K562 (cell line): ENCODE results near the gene WDR13. TPM values are rescaled to one million over a fixed set of nuclear protein-coding genes. Genes with fewer than 3 reads are reported as not detected.

ENCODE experiments used
- CEBPB ChIP-seq: fragments of 450-650 bp; IDR thresholded peaks from 2 replicates; pipeline ENCODE4 v1.6.1; 2016; ENCODE audit warnings: missing genetic modification characterization, missing compliant biosample characterization
- DMBX1 ChIP-seq: fragments of 250-450 bp; sonication (Bioruptor Pico); IDR thresholded peaks from 2 replicates; pipeline ENCODE4 v1.8.0; 2022; ENCODE audit warnings: inconsistent platforms, mild to moderate bottlenecking, moderate library complexity, borderline replicate concordance
- ETS2 ChIP-seq: IDR thresholded peaks from 2 replicates; pipeline ENCODE4 v1.6.1; 2016; ENCODE audit warnings: borderline replicate concordance, missing genetic modification characterization, mild to moderate bottlenecking, moderate library complexity, missing compliant biosample characterization; ENCODE audit not compliant: poor library complexity, severe bottlenecking
- GABPB1 ChIP-seq: sonication (generic); formaldehyde crosslinking; IDR thresholded peaks from 2 replicates; pipeline ENCODE4 v1.8.0; 2022; ENCODE audit warnings: mild to moderate bottlenecking, missing genetic modification reagents
- GTF2F1 ChIP-seq: IDR thresholded peaks from 2 replicates; pipeline ENCODE4 v1.6.1; 2011; ENCODE audit warnings: low read depth, low read length, improper control_type of control experiment
- HMGN3 ChIP-seq: IDR thresholded peaks from 2 replicates; pipeline ENCODE4 v1.6.1; 2011; ENCODE audit warnings: borderline replicate concordance, low read depth, mild to moderate bottlenecking, mixed read lengths, low read length; ENCODE audit not compliant: insufficient read length; ENCODE audit errors: extremely low read depth
- NRF1 ChIP-seq, 2 experiments: fragments of 450-650 bp; IDR thresholded peaks in 1 of 2; conservative IDR thresholded peaks in 1 of 2; 2 replicates each; pipeline ENCODE4 v1.6.1; 2014; ENCODE audit warnings: mild to moderate bottlenecking in 2 of 2
- PCBP1 ChIP-seq: fragments of 200-400 bp; formaldehyde crosslinking; IDR thresholded peaks from 2 replicates; pipeline ENCODE4 v1.6.1; 2018; ENCODE audit warnings: mild to moderate bottlenecking, low read depth, low read length; ENCODE audit not compliant: poor library complexity, severe bottlenecking
- RCOR1 ChIP-seq, 2 experiments: IDR thresholded peaks; 2 replicates each; pipeline ENCODE4 v1.6.1; 2012; ENCODE audit warnings: low read depth in 2 of 2, low read length in 2 of 2, borderline replicate concordance in 1 of 2, improper control_type of control experiment in 1 of 2
- ZNF23 ChIP-seq: fragments of 250-450 bp; sonication (Bioruptor Pico); IDR thresholded peaks from 2 replicates; pipeline ENCODE4 v1.4.0; 2020; ENCODE audit warnings: mild to moderate bottlenecking
- polyA plus RNA-seq, 8 experiments: library from polyadenylated mRNA; depleted of rRNA in 4 of 8; stranded (reverse) in 5 of 8; unstranded in 3 of 8; fragments of >200 nt; fragmentation: Nextera tagmentation in 2 of 8; fragmentation: Illumina TruSeq in 1 of 8; extraction: Ambion mirVana in 2 of 8; extraction: Trizol in 1 of 8; gene quantifications; 2 replicates each; pipeline versions ENCODE4 v1.2.1 to v1.2.3, GENCODE V29; 2011 to 2014; ENCODE audit warnings: inconsistent platforms in 1 of 8, missing spikeins in 1 of 8
- total RNA-seq, 7 experiments: library from RNA; depleted of rRNA in 6 of 7; stranded (reverse); fragments of >200 nt in 6 of 7; fragmentation: Illumina TruSeq in 2 of 7; extraction: Trizol in 2 of 7; gene quantifications; 2 replicates each; pipeline versions ENCODE4 v1.2.1 to v1.2.3, GENCODE V29; 2011 to 2021; ENCODE audit warnings: low replicate concordance in 1 of 7
- TF ChIP-seq, protein P1 (sequence below): sonication (generic); formaldehyde crosslinking; IDR thresholded peaks from 2 replicates; pipeline ENCODE4 v1.8.1; 2023; ENCODE audit warnings: mild to moderate bottlenecking, missing genetic modification reagents
- TF ChIP-seq, protein P2 (sequence below), 3 experiments: fragments of 200-800 bp in 1 of 3; fragments of 250-450 bp in 1 of 3; fragments of 450-650 bp in 1 of 3; sonication (Bioruptor Pico) in 1 of 3; sonication (Bioruptor generic) in 1 of 3; formaldehyde crosslinking in 1 of 3; IDR thresholded peaks; 2 replicates each; pipeline versions ENCODE4 v1.6.1 to v1.8.0; 2016 to 2022; ENCODE audit warnings: mild to moderate bottlenecking in 2 of 3, missing genetic modification characterization in 2 of 3, missing compliant biosample characterization in 1 of 3, moderate library complexity in 1 of 3
- TF ChIP-seq, protein P3 (sequence below): sonication (generic); formaldehyde crosslinking; IDR thresholded peaks from 2 replicates; pipeline ENCODE4 v1.8.0; 2022; ENCODE audit warnings: mild to moderate bottlenecking, missing genetic modification reagents
- TF ChIP-seq, protein P4 (sequence below): fragments of 450-650 bp; formaldehyde crosslinking; conservative IDR thresholded peaks from 2 replicates; pipeline ENCODE4 v1.4.0; 2022; ENCODE audit warnings: mild to moderate bottlenecking, missing genetic modification characterization
- TF ChIP-seq, protein P5 (sequence below): conservative IDR thresholded peaks from 2 replicates; pipeline ENCODE4 v1.6.1; 2011; ENCODE audit warnings: low read depth, mild to moderate bottlenecking, low read length; ENCODE audit not compliant: control insufficient read depth

WDR13 gene
- total and polyA plus RNA-seq, 9 of the 15 experiments (the other 6 are each of a cell fraction or from before 2014, with no cell fraction given), result 7.4 to 70.5 (median 31.4) TPM

DNA sequence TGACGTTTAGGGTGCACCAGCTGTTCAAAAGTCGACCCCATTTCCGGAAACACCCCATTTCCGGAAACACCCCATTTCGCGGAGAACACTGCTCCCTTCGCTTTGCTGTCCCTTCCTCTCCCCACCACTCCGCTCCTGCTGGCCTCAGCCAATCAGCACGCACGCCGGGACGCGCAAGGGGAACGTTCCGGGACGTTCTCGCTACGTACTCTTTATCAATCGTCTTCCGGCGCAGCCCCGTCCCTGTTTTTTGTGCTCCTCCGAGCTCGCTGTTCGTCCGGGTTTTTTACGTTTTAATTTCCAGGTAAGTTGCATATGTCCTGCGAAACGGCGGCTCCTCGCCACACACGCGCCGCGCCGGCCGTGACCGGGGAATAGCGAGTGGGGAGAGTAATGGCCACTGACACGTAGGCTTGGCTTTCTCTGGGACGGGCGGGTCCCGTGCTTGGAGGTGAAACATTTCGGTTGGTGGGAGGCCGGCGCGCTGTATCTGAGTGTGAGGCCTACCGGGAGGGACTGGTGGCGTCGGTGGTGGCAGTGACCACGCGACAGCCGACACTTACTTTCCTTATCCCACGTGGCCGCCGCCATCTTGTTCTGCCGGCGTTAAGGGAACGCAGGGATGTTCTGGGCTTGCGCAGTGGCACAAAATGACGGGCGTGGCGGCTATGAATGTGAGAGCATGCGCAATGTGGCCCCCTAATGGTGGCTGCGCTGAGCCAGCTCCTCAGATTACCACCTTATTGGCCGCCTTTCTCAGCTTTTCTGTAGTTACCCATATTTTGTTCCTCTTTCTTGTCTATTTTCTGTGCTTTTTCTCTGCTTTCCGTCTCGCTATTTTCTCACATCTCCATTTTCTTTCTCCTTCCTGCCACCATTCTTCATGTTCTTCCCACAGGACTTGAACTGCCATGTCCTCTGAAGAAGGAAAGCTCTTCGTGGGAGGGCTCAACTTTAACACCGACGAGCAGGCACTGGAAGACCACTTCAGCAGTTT is 22.7 kb upstream of the WDR13 start, which contains the start of gene RBM3 (continued):
- TF ChIP-seq, protein P1, sequence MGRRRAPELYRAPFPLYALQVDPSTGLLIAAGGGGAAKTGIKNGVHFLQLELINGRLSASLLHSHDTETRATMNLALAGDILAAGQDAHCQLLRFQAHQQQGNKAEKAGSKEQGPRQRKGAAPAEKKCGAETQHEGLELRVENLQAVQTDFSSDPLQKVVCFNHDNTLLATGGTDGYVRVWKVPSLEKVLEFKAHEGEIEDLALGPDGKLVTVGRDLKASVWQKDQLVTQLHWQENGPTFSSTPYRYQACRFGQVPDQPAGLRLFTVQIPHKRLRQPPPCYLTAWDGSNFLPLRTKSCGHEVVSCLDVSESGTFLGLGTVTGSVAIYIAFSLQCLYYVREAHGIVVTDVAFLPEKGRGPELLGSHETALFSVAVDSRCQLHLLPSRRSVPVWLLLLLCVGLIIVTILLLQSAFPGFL (CRISPR knock-in tag), result no peak
- TF ChIP-seq DMBX1 (CRISPR knock-in tag), result no peak
- TF ChIP-seq, protein P2, sequence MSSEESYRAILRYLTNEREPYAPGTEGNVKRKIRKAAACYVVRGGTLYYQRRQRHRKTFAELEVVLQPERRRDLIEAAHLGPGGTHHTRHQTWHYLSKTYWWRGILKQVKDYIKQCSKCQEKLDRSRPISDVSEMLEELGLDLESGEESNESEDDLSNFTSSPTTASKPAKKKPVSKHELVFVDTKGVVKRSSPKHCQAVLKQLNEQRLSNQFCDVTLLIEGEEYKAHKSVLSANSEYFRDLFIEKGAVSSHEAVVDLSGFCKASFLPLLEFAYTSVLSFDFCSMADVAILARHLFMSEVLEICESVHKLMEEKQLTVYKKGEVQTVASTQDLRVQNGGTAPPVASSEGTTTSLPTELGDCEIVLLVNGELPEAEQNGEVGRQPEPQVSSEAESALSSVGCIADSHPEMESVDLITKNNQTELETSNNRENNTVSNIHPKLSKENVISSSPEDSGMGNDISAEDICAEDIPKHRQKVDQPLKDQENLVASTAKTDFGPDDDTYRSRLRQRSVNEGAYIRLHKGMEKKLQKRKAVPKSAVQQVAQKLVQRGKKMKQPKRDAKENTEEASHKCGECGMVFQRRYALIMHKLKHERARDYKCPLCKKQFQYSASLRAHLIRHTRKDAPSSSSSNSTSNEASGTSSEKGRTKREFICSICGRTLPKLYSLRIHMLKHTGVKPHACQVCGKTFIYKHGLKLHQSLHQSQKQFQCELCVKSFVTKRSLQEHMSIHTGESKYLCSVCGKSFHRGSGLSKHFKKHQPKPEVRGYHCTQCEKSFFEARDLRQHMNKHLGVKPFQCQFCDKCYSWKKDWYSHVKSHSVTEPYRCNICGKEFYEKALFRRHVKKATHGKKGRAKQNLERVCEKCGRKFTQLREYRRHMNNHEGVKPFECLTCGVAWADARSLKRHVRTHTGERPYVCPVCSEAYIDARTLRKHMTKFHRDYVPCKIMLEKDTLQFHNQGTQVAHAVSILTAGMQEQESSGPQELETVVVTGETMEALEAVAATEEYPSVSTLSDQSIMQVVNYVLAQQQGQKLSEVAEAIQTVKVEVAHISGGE (CRISPR knock-in tag; IDR thresholded peaks at IDR 0.05), result peak; percentile 77 to 98 (median 86); a peak in 5 of 6 replicates
- peak; percentile 48 for TF ChIP-seq PCBP1
- no peak for TF ChIP-seq CEBPB (tag)
- TF ChIP-seq ETS2, result no peak
- TF ChIP-seq, protein P3, sequence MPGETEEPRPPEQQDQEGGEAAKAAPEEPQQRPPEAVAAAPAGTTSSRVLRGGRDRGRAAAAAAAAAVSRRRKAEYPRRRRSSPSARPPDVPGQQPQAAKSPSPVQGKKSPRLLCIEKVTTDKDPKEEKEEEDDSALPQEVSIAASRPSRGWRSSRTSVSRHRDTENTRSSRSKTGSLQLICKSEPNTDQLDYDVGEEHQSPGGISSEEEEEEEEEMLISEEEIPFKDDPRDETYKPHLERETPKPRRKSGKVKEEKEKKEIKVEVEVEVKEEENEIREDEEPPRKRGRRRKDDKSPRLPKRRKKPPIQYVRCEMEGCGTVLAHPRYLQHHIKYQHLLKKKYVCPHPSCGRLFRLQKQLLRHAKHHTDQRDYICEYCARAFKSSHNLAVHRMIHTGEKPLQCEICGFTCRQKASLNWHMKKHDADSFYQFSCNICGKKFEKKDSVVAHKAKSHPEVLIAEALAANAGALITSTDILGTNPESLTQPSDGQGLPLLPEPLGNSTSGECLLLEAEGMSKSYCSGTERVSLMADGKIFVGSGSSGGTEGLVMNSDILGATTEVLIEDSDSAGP (CRISPR knock-in tag), result no peak
- peak; percentile 94 to 95 for TF ChIP-seq NRF1 (conservative IDR thresholded peaks at IDR 0.05 in 1 of 2, IDR thresholded peaks at IDR 0.05 in 1 of 2)
- no peak for TF ChIP-seq RCOR1 (IDR thresholded peaks at IDR 0.05; ENCODE audit: borderline replicate concordance in 1 of 2, low read depth in 2 of 2, low read length in 2 of 2)
- peak; percentile 43 for TF ChIP-seq HMGN3
- no peak for TF ChIP-seq GTF2F1
- TF ChIP-seq, protein P4, sequence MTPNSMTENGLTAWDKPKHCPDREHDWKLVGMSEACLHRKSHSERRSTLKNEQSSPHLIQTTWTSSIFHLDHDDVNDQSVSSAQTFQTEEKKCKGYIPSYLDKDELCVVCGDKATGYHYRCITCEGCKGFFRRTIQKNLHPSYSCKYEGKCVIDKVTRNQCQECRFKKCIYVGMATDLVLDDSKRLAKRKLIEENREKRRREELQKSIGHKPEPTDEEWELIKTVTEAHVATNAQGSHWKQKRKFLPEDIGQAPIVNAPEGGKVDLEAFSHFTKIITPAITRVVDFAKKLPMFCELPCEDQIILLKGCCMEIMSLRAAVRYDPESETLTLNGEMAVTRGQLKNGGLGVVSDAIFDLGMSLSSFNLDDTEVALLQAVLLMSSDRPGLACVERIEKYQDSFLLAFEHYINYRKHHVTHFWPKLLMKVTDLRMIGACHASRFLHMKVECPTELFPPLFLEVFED (CRISPR knock-in tag), result 0 out of 2 replicates have a peak, but pooled peaks have one; percentile 4
- TF ChIP-seq GABPB1 (CRISPR knock-in tag), result peak; percentile 93
- no peak for TF ChIP-seq ZNF23
- TF ChIP-seq, protein P5, sequence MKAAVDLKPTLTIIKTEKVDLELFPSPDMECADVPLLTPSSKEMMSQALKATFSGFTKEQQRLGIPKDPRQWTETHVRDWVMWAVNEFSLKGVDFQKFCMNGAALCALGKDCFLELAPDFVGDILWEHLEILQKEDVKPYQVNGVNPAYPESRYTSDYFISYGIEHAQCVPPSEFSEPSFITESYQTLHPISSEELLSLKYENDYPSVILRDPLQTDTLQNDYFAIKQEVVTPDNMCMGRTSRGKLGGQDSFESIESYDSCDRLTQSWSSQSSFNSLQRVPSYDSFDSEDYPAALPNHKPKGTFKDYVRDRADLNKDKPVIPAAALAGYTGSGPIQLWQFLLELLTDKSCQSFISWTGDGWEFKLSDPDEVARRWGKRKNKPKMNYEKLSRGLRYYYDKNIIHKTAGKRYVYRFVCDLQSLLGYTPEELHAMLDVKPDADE, result peak; percentile 56; the same call in 1 of the 2 replicates
